HG02571 (cell line): ENCODE results near the gene ANKRD42.
"Not testable (repeated sequence)": the region's sequence is repeated elsewhere in the genome, so short reads cannot be mapped to it uniquely, and the experiment has no call there.

Experiments
- ATAC-seq: cut with Tn5 transposase; IDR thresholded peaks from one replicate; pipeline ENCODE4 v1.9.1; 2021; ENCODE audit warnings: mild to moderate bottlenecking, moderate library complexity; ENCODE audit not compliant: unreplicated experiment

Gene ANKRD42

GRCh38 chr11:83170865-83171264 is 22.6 kb upstream of the ANKRD42 start:
- ATAC-seq: no peak

GRCh38 chr11:83172551-83172950 is 21.0 kb upstream of the ANKRD42 start:
- ATAC-seq: no peak

DNA sequence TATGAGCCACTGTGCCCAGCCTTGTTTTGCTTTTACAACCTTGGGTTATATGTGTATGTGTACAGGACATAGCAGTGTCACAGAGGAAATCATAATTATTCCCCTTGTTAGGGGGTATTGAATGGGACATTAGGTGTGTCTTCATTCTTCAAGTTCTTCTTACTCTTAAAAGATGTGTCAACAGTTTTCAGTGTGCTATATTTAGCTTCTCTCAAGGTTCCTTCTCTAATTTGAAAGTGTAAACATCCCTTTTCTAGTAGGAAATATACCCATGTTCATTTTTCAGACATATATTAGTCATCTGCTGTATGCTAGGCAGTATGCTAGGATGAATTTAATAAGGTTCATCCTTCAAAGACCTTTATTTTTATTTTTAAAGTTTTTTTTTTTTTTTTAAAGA is 19.5 kb upstream of the ANKRD42 start:
- ATAC-seq: no peak

- ATAC-seq: no peak
These were observed 17.7 kb upstream of the ANKRD42 start for GRCh38 chr11:83175815-83176214.

GRCh38 chr11:83181815-83182214 is 11.7 kb upstream of the ANKRD42 start:
- ATAC-seq: no peak

- no peak for ATAC-seq
These were observed 7.7 kb upstream of the ANKRD42 start for GRCh38 chr11:83185767-83186166.

DNA sequence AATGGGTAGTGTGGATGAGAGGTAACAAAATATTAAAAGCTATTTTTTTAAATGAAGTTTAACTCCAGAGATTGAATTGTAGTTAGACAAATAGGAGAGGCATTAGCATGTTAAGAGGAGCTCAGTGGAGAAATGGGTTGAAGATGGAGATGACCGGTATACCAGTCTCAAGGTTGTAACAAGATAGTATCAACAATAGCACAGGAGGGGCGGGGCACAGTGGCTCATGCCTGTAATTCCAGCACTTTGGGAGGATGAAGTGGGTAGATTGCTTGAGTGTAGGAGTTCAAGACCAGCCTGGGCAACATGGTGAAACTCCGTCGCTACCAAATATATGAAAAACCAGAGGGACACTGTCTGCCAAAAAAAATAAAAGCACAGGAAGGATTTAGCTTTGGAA is 6.0 kb upstream of the ANKRD42 start:
- ATAC-seq: no peak

- ATAC-seq: no peak
These were observed 2.0 kb upstream of the ANKRD42 start for GRCh38 chr11:83191491-83191890.

- no peak for ATAC-seq
These were observed 1.5 kb upstream of the ANKRD42 start for GRCh38 chr11:83191986-83192385.

DNA sequence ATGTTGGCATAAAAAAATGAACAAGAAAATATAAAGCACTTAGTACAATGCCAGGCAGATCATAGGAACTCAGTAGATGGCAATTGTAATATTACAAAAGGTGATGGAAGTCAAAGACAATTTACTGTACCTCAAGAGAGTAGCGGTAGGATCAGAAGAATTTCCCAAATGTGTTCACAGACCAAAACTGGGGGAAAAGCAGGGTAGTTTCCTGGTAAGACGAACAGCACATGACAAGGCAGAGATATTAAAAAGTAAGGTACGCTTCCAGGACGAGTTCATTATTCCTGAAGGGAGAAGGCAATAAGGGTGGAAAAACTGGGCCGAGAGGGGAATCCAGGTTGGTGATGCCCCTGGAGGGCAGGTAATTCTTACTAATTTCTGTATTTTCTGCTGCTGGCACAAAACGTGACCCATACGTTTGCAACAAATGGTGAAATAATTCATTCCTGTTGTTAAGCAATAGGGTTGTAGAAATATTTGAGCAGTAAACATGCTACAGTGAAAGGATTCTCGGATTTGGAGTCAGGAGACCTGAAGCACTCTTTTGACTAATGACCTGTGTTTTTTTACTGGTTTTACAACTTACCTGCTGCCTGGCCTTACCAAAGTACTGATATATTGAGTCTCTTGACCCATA is 786 bp upstream of the ANKRD42 start:
- ATAC-seq: no peak

DNA sequence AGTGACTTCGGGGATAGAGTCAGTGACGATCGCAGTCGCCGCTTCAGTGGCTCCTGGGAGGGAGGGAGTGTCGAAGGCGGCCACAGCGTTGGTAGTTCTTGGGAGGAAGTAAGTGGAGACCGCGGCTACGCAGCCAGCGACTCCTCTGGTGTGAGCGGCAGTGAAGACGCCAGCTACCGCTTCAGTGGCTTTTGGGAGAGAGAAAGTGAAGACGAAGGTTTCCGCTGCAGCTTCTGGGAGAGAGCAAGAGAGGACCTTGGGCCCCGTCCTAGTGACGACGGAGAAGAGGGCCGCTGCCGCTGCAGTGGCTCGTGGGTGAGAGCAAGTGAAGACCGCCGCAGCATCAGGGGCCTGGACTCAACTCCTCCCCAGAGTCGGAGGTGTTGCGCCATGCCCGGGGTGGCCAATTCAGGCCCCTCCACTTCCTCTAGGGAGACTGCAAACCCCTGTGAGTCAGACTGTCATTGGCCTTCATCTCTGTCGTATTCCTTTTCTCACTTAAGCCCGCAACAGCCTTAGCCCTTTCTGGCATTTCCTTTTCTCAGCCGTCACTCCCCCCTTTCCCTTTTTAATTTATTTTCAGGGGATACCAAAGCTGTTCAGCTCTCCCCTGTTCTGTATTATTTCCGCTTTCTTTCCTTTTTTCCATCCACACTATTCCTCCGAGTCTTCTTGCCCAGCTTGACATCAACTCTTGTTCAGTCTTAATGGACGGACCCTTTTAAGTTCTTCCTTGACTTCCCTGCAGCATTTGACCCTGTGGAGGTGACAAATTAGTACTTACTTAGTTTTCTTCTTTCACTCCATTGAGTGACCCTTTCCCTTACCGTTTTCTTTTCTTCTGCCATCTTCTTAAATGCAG is 1.0 kb downstream of the ANKRD42 start:
- peak; percentile 49 for ATAC-seq

- ATAC-seq: no peak
These were observed 1.6 kb downstream of the ANKRD42 start for GRCh38 chr11:83195143-83195466.

DNA sequence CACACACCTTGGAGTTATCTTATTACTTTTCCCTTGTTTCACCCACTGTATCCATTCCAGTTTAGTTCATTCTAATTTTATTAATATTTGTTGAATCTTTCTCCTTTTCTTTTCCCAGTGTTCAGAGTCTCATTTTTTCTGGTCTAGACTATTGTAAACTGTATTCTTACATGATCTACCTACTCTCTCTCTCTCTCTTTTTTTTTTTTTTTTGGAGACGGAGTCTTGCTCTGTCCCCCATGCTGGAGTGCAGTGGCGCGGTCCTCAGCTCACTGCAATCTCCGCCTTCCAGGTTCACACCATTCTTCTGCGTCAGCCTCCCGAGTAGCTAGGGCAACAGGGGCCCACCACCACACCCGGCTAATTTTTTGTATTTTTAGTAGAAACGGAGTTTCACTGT is 2.1 kb downstream of the ANKRD42 start:
- no peak for ATAC-seq

GRCh38 chr11:83200035-83200434 is 6.5 kb downstream of the ANKRD42 start:
- no peak for ATAC-seq

DNA sequence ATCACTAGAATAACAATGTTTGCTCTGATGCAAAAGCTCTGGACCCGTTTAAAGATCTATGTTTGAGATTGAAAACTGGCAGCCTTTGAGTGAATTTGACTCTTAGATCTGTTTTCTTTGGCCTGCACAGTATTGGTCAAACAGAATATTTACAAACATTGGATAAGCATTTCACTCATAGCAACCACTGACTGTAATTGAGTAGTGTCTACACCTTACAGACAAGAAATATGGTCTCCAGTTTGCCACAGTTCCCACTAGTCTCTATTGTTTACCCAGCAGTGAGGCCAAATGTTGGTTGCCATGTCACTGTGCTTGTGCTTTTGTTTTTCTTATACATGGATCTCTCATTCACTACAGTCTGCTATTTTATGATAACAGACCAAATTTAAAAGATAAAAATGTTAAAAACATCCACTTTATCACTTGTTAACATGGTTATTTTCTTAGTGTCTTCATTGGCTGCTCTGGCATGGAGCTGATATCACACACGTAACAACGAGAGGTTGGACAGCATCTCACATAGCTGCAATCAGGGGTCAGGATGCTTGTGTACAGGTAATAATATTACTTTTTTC is 12.2 kb downstream of the ANKRD42 start:
- ATAC-seq: no peak

GRCh38 chr11:83206221-83206620 is 12.7 kb downstream of the ANKRD42 start:
- no peak for ATAC-seq

GRCh38 chr11:83206771-83207382 is 13.4 kb downstream of the ANKRD42 start:
- ATAC-seq: not testable (repeated sequence)

GRCh38 chr11:83219095-83219494 is 25.6 kb downstream of the ANKRD42 start:
- no peak for ATAC-seq

GRCh38 chr11:83220260-83220659 is 26.7 kb downstream of the ANKRD42 start:
- ATAC-seq: no peak

DNA sequence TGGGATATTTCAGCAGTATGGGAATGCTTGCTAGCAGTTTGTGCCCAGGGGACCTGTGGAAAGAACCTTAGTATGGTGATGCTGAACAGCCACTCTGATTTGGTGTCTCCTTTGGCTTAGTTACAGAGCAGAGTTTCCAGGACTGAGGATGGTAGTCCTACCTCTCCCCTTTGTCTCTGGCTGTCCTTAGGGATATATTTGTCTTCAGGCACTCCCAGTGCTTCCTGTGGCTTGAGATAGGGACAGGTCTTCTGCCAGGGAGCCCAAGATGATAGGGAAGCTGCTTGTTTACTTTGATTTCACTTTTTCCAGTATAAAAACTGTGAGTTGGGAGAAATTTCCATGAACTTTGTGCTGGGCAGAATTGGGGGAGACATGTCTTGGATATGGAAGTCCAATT is 28.2 kb downstream of the ANKRD42 start:
- no peak for ATAC-seq

GRCh38 chr11:83222499-83222898 is 29.0 kb downstream of the ANKRD42 start:
- no peak for ATAC-seq

DNA sequence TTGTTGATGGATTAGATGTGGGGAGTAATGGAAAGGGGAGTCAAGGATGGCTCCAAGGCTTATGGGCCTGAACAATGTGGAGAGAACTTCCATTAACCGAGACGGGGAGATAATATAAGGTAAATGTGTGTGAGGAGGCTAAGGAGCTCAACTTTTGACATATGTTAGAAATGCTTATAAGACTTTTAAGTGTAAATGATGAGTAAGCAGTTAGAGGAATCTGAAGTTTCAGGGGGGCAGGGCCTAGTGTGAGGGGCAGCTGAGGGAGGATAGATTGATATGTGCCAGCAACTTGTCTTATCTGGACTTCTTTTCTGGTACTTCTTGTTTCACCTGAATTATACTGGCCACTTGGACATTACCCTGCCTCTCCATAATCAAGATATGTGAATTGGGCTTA is 29.9 kb downstream of the ANKRD42 start:
- ATAC-seq: no peak
